ENCODE measurements around the gene PRR5L.

DNA sequence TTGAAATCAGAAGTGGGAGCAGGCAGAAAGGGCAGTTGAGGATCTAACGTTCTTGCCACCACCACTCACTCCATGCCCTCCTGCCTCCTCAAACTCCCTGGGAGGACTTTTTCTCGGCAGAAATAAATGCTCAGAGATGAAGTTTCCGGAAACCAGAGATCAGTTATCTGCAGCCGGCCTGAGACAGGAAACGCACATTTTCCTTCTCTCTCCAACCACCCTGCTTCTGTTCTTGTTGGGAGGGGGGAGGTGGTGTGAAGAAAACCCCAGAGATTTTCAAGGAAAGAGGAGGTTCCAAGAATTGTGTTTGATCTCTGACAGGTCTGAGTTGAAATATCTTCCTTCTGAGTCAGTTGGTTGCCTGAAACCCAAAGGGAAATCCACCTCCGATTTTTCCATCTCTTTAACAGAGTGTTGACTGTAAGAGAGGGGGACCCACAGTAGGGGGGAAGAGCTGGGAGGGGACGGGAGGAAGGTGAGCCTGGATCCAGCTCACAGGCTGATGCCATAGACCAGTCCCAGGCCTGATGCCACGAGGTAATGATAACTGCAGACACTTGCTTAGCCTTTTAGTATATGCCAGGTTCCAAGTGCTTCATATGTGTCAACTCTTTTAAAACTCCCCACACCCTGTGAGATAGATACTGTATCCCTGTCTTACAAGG, 113.2 kb downstream of the PRR5L start:
- no peak for TF ChIP-seq HOXA7 (CRISPR knock-in tag; IDR thresholded peaks at IDR 0.05; ENCODE audit: borderline replicate concordance)
- no peak for TF ChIP-seq ZNF157 (tag by site-specific recombination; IDR thresholded peaks at IDR 0.05)
- TF ChIP-seq, protein P1, sequence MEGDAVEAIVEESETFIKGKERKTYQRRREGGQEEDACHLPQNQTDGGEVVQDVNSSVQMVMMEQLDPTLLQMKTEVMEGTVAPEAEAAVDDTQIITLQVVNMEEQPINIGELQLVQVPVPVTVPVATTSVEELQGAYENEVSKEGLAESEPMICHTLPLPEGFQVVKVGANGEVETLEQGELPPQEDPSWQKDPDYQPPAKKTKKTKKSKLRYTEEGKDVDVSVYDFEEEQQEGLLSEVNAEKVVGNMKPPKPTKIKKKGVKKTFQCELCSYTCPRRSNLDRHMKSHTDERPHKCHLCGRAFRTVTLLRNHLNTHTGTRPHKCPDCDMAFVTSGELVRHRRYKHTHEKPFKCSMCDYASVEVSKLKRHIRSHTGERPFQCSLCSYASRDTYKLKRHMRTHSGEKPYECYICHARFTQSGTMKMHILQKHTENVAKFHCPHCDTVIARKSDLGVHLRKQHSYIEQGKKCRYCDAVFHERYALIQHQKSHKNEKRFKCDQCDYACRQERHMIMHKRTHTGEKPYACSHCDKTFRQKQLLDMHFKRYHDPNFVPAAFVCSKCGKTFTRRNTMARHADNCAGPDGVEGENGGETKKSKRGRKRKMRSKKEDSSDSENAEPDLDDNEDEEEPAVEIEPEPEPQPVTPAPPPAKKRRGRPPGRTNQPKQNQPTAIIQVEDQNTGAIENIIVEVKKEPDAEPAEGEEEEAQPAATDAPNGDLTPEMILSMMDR (tag by site-specific recombination; IDR thresholded peaks at IDR 0.05): no peak
- no peak for TF ChIP-seq ZNF121 (tag by site-specific recombination; IDR thresholded peaks at IDR 0.05)
- no peak for TF ChIP-seq KLF9 (tag by site-specific recombination; IDR thresholded peaks at IDR 0.05; ENCODE audit: low read depth)
- TF ChIP-seq ZFP37 (tag by site-specific recombination; IDR thresholded peaks at IDR 0.05): no peak
- TF ChIP-seq, protein P2, sequence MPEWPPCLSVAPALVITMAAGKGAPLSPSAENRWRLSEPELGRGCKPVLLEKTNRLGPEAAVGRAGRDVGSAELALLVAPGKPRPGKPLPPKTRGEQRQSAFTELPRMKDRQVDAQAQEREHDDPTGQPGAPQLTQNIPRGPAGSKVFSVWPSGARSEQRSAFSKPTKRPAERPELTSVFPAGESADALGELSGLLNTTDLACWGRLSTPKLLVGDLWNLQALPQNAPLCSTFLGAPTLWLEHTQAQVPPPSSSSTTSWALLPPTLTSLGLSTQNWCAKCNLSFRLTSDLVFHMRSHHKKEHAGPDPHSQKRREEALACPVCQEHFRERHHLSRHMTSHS (tag by site-specific recombination; IDR thresholded peaks at IDR 0.05): no peak
- no peak for TF ChIP-seq ZNF658 (tag by site-specific recombination; IDR thresholded peaks at IDR 0.05)
- TF ChIP-seq ZNF830 (tag by site-specific recombination; IDR thresholded peaks at IDR 0.05; ENCODE audit: low read depth): no peak
- no peak for TF ChIP-seq SCRT1 (tag by site-specific recombination; IDR thresholded peaks at IDR 0.05; ENCODE audit: borderline replicate concordance)
- TF ChIP-seq, protein P3, sequence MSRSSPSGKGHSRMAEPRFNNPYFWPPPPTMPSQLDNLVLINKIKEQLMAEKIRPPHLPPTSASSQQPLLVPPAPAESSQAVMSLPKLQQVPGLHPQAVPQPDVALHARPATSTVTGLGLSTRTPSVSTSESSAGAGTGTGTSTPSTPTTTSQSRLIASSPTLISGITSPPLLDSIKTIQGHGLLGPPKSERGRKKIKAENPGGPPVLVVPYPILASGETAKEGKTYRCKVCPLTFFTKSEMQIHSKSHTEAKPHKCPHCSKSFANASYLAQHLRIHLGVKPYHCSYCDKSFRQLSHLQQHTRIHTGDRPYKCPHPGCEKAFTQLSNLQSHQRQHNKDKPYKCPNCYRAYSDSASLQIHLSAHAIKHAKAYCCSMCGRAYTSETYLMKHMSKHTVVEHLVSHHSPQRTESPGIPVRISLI (tag by site-specific recombination; IDR thresholded peaks at IDR 0.05): no peak

Measured in HEK293 (cell line).